HG02642 (cell line): Measurements from ENCODE around the gene PSTPIP1.

ENCODE experiments used
- ATAC-seq: cut with Tn5 transposase; IDR thresholded peaks from one replicate; pipeline ENCODE4 v1.9.1; 2021; ENCODE audit warnings: mild to moderate bottlenecking; ENCODE audit not compliant: unreplicated experiment, poor library complexity

The PSTPIP1 gene

DNA sequence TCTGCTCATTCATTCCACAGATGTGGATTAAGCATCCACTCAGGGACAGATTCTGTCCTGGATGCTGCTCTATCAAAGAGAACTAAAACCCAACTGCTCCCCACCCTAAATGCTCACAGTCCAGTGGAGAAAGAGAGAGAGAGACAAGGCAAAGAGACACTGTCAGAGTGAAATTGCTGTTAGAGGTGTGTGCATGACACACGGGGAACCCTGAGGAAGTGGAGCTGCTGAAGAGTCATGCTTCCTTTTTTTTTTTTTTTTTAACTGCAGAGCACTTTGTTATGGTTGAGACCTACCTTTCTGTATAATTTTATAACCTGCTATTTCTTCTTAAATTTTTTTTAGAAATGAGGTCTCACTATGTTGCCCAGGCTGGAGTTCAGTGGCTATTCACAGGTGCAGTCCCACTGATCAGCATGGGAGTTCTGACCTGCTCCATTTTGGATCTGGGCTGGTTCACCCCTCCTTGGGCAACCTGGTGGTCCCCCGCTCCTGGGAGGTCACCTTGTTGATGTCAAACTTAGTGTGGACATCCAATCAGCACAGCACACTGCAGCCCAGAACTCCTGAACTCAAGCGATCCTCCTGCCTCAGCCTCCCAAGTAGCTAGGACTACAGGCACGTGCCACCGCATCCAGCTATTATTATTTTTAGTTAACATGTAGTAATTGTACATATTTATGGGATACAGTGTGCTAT, 18.2 kb upstream of the PSTPIP1 start:
- no peak for ATAC-seq

DNA sequence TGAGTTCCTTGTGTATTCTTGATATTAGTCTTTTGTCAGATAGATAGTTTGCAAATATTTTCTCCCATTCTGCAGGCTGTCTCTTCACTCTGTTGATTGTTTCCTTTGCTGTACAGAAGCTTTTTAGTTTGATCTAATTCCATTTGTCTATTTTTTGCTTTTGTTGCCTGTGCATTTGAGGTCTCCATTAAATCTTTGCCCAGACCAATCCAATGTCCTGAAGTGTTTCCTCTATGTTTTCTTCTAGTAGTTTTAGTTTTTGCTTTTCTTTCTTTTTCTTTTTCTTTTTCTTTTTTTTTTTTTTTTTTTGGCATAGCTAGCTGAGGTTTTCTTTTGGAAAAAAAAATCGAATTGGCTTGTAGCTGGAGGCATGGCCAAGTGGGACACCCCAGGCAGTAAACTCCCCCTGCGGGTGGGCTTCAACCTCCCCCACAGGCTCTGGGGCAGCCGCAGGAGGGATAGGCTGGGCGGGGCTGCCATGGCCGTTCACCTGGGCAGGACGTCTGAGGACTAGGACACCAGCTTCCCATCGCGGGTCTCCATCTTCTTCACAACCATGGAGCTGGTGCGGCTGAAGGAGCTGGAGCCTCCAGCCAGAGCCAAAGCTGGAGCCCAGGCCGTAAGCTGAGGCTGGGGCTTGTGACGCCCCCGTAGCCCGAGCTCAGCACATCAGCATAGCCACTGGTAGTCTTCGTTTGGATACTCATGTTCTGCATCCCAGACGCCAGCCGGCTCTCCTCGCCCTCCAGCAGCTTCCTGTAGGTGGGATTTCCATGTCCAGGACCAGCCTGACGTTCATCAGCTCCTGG, 16.2 kb upstream of the PSTPIP1 start:
- ATAC-seq = no peak

DNA sequence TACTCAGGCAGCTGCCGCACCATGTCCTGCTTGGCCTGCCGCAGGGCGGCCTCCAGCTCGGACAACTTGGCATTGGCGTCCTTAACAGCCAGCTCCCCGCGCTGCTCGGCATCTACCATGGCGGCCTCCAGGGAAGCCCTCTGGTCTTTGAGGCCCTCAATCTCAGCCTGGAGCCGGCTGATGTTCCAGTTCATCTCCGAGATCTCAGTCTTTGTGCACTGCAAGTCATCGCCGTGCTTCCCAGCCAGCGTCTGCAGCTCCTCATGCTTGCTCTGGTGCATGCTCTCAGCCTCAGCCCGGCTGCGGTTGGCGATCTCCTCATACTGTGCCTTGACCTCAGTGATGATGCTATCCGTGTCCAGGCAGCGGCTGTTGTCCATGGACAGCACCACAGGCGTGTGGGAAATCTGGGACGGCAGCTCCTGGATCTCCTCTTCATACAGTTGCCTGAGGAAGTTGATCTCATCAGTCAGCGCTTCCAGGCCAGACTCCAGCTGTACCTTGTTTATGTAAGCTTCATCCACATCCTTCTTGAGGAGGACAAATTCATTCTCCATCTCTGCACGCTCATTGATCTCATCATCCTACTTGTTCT, 15.5 kb upstream of the PSTPIP1 start:
- no peak for ATAC-seq

DNA sequence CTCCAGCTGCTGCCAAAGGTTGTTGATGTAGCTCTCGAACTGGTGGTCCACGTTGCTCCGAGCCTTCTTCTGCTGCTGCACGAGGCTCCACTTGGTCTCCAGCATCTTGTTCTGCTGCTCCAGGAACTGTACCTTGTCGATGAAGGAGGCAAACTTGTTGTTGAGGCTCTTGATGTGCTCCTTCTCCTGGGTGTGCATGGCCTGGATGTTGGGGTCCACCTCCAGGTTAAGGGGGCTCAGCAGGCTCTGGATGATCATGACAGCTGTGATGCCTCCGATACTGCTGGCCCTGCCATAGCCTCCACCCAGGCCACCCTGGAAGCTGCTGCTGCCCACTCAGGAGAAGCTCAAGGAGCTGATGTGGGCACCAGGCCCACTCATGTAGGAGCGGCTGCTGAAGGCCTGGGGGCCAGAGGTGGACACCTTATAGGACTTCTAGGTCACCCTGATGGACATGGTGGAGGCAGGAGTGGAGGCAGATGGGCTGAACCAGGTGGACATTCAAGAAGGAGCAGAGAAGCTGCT, 14.9 kb upstream of the PSTPIP1 start:
- ATAC-seq = no peak

DNA sequence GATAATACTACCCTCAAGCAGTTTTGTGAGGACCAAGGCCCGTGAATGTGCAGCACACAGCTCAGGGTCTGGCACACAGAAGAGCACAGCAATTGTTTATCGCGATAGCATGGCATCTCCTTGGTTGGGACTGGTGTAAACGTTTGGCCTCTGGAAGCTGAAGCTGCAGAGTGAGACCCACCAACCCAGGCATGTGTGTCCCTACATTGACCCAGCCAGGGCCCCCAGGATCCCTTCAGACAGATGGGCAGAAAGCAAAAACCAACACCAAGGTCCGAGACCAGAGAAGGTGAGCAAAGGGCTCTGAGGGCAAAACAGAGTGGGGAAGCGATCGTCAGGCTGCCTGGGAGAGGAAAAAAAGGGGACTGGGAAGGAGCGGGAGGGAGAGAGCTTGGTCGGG, 12.6 kb upstream of the PSTPIP1 start:
- ATAC-seq = no peak

DNA sequence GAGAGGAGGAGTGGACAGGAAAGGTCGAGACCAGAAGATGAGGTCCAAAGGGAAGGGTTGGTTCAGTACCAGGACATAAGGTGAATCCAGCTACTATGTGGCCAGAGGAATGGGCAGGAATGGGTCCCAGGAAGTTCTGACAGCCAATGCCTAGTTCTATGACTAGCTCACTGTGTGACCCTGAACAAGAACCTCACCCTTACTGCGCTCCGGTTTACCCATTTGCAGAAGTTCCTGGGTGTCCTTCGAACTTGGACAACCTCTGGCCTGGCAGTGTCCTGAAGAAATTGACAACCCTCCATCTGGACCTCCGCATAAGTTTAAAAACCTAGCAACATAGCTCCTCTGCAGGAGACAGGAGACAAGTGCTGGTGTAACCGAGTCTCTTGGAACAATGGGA, 12.2 kb upstream of the PSTPIP1 start:
- no peak for ATAC-seq

DNA sequence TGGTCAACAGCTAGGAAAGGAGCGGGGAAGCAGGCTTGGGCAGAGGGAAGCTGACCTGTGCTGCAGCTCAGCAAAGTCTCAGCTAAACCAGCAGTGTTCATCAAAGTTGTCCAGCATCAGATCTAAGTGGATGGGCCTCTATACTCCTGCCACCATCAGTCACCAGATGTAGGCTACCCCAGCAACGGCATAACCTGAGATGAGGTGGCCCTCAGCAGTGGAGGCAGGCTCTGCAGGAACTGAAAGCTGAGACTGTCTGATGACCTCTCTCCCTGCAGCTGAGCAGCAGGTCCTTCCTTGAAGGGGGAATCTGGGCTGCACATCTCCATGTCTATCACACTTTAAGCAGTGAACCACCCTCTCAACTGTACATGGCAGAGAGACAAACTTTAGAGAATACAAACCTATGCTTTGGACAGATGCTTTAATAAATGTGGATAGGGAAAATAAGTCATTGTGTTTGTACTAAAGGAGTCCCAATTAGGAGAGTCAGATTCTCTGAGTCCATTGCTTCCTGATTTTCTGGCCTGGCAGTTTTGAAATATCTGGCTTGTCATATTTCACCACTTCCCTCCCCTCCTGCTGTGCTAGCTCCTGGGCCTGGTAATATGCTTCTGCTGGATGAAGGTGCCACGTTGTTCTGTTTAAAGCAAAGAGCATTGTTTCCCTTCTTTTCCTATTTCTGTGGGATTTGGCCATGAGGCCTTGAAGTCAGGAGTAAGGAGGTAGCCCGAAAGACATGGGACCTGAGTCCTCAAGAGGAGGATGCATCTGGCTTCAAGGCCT, 11.1 kb upstream of the PSTPIP1 start:
- ATAC-seq = no peak

DNA sequence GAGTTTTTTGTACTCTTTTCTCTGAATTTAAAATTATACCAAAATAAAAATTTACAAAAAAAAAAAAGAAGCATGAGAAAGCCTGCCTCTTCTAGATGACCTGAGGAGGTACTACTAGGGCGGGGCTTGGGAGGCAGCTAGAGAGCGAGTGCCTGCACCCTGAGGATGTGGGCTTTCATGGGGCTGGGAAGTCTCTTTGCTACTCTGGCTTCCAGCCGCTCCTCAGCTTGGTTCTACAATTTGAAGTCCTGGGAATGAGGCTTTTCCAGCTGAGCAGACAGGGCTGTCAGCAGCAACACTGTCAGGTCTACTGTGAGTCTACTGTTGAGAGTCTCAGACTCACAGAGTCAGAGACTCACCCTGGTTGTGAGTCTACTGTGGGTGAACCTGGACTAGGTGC, 8.2 kb upstream of the PSTPIP1 start:
- ATAC-seq = no peak

DNA sequence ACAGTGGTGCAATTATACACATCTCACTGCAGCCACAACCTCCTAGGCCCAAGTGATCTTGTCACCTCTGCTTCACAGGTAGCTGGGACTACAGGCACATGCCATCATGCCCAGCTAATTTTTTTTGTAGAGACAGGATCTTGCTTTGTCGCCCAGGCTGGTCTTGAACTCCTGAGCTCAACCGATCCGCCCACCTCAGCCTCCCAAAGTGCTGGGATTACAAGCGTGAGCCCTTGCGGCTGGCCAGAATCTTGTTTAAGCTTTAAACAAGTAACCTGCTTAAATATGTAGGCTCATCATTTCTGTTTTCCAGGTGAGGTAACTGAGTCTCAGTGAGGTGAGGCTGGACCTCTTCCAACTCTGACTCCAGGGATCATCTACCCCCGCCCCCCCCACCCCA, 7.7 kb upstream of the PSTPIP1 start:
- ATAC-seq = no peak

DNA sequence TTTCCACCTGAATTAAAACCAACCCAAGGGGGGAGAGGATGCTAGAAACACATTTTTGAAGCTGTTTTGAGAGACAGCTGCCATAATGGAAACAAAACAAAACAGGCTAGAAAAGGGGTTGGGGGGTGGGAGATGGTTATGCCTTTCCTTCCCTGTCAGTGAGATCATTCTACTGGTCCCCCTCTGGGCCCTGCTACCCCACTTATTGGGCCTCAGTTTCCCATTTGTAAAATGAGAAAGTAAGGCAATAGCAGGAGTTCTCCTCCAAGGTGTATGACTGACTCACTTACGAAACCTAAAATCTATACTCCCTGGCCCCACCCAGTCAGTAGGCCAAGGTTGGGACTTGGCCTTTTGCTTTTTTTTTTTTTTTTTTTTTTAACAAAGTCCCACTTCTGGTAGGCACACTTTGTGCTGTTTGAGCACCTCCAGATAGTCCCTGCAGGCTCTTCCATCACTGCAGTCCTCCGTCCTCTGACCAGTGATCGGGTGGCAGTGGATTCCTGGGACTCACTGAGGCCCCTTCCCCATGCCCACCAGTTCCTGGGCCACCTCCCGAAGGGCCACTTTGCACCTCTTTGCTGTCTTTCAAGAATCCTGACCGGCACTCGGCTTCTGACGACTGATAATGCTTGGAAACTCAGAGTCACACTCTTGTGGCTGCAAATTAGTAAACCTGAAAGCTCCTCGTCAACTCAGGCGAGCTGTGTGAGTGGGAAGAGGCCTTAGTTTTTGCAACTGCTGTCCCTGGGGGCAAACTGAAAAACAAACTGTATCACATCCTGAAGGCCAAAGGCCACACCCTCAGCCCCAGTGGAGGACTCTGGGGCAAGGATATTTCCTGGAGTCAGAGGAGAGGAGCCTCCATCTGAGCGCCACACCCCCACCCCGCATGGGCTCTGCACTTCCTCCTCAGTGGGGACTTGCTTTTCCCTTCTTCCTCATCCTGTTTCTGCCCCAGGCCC, 6.7 kb upstream of the PSTPIP1 start:
- peak; percentile 79 for ATAC-seq

DNA sequence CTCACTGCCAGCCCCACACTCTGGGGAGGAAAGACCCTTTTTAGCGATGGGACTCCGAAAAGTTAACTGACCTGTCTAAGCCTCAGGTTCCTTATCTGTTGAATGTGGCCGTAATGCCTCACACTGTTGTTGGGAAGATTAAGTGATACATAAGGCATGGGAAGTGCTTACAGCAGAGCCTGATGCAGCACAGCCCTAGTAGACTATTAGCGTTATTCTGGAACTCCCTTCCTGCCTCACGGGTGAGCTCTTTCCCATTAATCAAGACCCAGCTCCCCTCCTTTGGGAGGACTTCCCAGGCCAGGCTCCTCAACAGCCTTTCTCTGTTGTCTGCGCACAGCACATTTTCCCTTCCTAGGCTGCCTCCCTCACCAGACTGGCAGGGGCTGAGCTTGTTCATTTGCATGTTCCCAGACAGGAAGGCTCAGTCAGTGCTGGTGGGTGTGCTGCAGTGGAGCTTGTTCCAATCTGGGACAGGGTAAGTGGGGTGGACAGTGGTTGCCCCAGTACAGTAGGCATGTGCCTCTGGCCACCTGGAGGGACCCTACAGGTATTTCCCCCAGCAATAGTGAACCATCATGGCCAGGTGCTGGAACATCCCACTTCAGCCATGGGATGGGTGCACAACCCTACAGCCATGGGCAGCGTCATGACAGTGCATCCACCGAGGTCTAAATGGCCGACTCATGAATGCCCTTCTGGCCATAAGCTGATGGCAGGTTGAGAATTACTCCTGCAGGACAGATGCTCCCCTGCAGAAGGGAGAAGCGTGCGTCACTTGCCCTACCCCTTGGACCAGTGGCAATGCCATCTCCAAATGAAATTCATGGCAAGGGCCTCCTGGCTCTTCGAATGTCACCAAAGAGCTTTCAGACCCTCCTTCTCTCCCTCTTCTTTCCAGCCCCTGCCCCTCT, 5.8 kb upstream of the PSTPIP1 start:
- ATAC-seq = peak; percentile 10

DNA sequence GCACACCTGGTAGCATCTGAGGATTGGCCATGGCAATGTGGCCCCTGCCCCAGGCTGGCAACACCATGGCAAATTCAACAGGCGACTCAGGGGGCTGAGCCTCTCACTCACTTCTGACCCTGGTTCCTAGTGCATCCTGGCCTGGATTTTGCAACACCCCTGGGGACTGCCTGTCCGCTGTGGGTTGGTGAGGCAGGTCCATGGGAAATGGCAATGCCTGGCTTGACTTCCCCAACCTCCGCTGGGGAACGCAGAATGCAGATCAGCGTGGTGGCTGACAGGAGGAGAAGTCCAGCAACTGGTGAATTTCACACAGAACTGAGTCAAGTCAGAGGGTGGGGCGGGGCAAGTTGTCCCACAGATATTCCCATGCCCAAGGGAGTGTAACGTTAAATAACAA, 3.9 kb upstream of the PSTPIP1 start:
- no peak for ATAC-seq

DNA sequence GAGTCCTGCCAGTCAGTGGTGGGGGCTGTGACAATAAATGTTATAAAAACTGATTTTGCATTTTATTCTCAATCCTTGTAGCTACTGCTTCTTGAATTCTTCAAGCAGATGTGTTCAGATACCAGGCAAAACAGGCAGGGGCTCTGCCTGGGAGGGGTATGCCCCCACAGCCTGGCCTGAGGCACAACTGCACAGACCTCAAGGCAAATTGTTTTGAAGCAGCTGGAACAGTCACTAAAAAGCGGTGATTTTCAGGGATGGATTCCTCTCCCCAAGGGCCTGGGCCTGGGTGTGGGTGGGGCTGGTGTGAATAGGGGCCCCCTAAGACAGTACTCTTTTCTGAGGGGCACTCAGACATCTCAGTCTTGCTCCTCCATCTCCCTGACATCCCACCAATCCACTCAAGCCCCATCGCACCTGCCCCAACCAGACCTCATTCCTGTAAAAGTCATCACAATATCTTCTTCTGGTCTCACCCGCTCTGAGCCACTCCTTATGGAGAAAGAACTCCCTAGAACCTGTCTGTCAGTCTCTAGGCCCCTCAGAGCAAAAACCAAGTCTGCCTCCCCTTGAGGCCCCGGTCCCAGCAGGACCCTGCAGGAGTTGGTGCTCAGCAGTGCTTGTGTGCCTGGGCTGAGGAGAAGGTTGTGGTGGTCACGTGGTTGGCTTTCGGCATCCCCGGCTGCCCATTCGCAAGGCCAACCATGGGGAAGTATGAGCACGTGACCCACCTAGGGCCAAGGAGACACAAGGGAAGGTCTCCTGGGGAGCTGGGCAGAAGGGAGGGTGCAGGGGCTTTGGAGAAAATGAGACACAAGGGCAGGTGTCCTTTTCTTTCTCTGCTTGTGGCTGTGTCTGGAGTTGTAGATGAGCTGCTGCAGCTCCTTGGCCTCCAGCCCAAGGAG, 2.9 kb upstream of the PSTPIP1 start:
- ATAC-seq = no peak

DNA sequence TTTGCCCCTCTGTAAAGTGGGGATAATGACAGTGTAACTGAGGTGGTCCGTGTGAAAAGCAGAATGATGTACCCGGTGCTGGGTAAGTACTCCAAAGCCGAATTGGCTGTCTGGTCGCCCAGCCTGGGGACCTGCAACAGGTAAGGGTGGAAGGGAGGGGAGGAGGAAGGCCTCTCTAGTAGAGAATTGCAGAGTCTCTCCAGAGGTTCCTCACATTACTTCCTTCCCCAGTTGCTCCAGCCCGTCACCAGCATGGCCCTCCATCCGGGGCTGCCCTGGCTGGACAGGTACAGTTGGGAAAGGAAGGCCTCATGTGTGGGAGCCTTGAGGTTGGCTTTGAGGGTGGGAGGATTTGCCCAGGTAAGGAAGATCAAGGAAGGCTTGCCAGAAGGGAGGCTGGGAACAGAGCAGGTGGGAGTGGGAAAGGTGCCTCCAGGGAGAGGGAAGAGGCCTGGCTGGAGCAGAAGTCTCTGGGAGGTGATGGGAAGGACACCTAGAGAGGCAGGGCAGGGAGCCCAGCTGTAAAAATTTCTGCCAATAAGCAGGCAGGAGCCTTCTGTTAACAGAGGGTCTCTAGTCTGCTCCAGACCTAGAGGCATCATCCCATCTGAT, 1.7 kb upstream of the PSTPIP1 start:
- no peak for ATAC-seq

DNA sequence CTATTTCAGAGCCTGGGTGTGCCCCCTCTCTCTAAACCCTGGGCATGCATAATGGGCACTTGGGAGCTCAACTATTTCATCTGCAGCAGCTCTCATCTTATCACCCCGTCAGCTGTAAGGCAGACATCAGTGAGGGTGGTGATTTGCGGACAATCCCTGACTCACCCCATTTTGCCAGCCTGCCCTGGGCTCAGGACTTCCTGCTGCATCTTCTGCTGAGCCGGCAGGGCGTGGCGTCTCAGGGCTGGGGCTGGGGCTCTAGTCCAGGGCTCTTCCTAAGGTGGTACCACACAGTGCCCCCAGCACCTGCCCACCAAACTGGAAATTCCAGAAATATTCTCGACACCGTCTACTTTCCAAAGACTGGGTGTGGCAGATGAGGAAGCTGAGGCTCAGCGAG, 925 bp upstream of the PSTPIP1 start:
- ATAC-seq = no peak

DNA sequence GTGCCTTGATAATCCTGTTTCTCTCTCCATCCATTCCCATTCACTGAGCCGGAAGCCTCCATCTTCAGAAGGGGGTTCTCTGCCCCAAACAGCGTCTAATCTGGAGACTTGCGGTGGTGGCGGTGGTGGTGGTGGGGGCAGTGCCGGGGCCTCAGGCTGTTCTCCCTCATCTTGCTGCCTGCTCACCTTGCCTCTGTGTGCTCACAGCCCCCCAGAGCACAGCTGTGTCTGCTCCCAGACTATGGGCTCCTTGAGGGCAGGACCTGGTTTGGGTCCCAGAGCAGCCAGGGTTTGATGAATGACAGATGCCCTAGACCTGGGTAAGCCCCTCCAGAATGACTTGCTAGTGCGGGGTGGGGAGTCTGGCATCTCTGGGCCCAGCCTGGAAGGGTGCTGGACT, 430 bp upstream of the PSTPIP1 start:
- ATAC-seq = no peak

DNA sequence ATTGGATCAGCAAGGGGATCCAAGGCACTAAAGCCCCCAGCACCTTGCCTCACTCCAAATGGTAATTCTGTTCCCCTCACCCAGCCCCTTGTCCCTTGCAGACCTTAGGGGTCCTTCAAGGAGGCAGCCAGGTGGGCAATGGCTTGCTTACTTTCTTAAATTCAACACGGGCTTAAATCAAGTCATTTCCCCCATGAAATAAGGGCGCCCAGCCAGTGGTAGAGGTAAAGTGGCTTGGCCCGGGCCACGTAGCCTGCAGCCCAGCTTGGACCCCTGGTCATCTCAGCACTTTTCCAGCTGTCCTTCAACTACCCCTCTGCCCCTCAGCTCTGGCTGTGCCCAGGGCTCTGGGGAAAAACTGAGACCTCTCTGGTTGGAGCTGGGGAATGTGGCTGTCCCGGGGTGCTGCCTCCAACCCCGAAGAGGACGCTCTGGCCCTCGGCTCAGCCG, 1.2 kb downstream of the PSTPIP1 start:
- ATAC-seq = no peak
